SH-SY5Y (cell line): ENCODE results near the gene HERC2.

Experiments used
- GATA2 ChIP-seq: IDR thresholded peaks from 2 replicates; pipeline ENCODE4 v1.6.1; 2011; ENCODE audit warnings: mild to moderate bottlenecking, low read depth, low read length
- GATA3 ChIP-seq: IDR thresholded peaks from 2 replicates; pipeline ENCODE4 v1.6.1; 2011; ENCODE audit warnings: low read depth, mild to moderate bottlenecking, low read length, moderate library complexity

- no peak for TF ChIP-seq GATA2
- TF ChIP-seq GATA3 = no peak
These were observed 78.6 kb downstream of the HERC2 start for GRCh38 chr15:28243399-28243798.
